SH-SY5Y (cell line): ENCODE results near the gene RAB7A.

ENCODE experiments used
- GATA2 ChIP-seq: IDR thresholded peaks from 2 replicates; pipeline ENCODE4 v1.6.1; 2011; ENCODE audit warnings: mild to moderate bottlenecking, low read depth, low read length
- GATA3 ChIP-seq: IDR thresholded peaks from 2 replicates; pipeline ENCODE4 v1.6.1; 2011; ENCODE audit warnings: low read depth, mild to moderate bottlenecking, low read length, moderate library complexity

DNA sequence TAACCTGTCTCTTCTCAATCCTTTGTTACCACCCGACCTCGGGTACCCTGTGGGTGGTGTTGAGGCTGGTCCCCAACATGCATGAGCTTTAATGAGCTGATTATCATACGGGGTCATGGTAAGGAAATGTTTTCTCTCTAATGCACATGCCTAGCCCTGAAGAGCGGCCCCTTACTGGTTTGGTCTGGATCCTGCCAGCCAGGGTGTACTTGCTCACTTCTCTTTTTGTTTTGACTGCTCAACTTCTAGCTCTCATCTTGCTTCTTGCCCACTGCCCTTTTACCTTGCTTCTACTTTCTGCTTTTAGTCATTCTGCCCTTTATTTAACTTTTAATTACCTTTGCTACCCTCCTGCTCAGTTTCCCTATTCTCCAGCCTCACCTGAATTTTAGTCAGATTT, 109.1 kb downstream of the RAB7A start:
- no peak for TF ChIP-seq GATA3
- TF ChIP-seq GATA2: no peak
